Stimulated activated CD4-positive, alpha-beta T cell treated with anti-CD3 and anti-CD28 coated beads, Interleukin-1b, Interleukin-23, amount 100 ng/mL, for 1 hour (primary cell): ENCODE results near the gene SIRT6.
"Not testable (repeated sequence)": the region's sequence is repeated elsewhere in the genome, so short reads cannot be mapped to it uniquely, and the experiment has no call there.

Experiments
- DNase-seq, 2 donors: peaks; one replicate each; pipeline ENCODE4 v3.0.0-alpha.2; 2020; ENCODE audit warnings: low read depth in 2 of 2

The SIRT6 gene

GRCh38 chr19:4182084-4182810, at the start of gene SIRT6, which contains the start of gene ANKRD24:
TSS of gene SIRT6 (minus strand) at chr19:4182563. CDS start at chr19:4182539, 24 bp downstream.
TSS of gene ANKRD24 (plus strand) at chr19:4182689. CDS start at chr19:4186426, 3,737 bp downstream.
- peak; percentile 89 for DNase-seq

DNA sequence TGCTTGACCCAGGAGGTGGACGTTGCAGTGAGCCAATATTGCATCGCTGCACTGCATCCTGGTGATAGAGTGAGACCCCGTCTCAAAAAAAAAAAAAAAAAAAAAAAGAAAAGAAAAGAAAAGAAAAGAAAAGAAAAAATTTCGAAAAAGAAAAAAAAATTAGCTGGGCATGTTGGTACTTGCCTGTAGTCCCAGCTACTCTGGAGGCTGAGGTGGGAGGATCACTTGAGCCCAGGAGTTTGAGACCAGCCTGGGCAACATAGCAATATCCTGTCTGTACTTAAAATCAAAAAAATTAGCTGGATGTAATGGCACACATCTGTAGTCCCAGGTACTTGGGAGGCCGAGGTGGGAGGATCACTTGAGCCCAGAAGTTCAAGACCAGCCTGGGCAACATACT, 49.8 kb upstream of the SIRT6 start:
- DNase-seq = not testable (repeated sequence)

DNA sequence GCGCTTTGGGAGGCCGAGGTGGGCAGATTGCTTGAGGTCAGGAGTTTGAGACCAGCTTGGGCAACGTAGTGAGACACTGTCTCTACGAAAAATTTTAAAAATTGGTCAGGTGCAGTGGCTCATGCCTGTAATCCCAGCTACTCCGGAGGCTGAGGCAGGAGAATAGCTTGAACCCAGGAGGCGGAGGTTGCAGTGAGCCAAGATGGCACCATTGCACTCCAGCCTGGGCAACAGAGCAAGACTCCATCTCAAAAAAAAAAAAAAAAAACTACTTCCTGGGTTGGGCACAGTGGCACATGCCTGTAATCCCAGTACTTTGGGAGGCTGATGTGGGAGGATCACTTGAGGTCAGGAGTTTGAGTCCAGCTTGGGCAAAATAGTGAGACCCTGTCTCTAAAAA, 49.2 kb upstream of the SIRT6 start:
- not testable (repeated sequence) for DNase-seq

DNA sequence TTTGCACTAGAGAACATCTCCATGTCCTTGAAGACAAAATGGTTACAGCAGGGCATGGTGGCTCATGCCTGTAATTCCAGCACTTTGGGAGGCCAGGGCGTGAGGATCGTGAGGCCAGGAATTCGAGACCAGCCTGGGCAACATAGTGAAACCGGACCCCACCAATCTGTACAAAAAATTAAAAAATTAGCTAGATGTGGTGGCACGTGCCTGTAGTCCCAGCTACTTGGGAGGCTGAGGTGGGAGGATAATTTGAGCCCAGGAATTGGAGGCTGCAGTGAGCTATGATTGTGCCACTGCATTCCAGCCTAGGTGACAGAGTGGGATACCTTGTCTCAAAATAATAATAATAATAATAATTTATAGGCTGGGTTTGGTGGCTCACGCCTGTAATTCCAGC, 47.9 kb upstream of the SIRT6 start:
- not testable (repeated sequence) for DNase-seq

DNA sequence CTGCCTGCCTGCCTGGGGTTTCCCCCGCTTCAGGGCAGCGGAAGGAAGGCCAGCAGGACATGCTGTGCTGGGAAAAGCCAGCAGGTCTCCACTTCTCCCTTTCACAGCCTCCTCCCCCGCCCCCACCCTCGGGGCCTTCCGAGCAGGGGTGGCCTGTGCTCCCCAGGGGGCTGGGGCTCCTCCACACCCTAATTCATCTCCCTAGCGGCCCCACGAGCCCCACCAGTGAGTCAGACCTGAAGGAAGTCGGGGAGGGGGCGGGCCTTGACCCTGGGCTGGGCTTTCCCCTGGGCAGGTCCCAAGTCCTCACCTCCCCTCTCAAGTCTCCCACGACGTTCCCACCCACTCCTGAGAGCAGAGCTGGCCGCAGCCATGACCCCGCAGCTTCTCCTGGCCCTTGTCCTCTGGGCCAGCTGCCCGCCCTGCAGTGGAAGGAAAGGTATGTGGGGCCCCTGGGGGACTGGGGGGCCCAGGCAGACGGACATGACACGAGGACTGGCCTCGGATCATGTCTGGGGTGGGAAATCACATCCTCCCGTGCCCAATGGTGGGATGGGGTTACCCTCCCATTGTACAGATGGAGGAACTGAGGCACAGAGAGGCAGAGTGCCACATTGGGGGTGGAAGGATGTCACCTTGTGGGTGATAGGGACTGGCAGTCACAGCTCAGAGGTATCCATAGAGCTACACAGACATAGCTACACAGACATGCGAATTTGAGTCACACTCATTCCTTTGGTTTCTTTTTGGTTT, 47.0 kb upstream of the SIRT6 start, which contains the start of gene EBI3:
TSS of gene EBI3 (plus strand) at position 345 of the 753 bp plus-strand sequence. CDS start at position 373, 28 bp downstream.
- peak in 1 of 2 donors; percentile 43 for DNase-seq

DNA sequence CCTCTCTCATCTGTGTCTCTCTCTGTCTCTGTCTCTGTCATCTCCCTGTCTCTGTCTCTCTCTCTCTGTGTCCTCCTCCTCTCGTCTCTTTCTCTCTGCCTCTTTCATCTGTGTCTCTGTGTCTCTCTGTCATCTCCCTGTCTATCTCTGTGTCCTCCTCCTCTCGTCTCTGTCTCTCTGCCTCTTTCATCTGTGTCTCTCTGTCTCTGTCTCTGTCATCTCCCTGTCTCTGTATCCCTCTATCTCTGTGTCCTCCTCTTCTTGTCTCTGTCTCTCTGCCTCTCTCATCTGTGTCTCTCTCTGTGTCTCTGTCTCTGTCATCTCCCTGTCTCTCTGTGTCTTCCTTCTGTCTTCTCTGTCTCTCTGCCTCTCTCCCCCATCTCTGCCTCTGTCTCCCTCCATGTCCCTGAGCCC, 46.4 kb upstream of the SIRT6 start:
- DNase-seq = no peak

- DNase-seq = no peak
Measured at GRCh38 chr19:4227771-4228170, 45.4 kb upstream of the SIRT6 start.

DNA sequence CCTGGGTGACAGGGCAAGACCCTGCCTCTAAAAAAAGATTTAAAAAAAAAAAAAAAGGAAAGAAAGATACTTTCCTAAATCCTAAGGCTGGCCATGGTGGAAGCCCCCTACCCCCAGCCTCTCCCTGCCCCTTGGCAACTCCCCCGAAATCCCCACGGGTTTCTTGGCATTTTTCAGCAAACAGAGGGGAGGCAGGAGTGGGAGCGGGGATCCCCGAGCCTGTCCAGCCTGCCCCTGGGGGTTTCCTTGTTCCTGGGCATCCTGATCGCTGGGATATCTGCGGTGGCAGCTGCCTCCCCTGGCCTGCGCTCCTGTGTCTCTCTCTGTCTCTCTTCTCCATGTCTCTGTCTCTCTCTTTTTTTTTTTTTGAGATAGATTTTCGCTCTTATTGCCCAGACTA, 43.5 kb upstream of the SIRT6 start:
- DNase-seq = no peak

DNA sequence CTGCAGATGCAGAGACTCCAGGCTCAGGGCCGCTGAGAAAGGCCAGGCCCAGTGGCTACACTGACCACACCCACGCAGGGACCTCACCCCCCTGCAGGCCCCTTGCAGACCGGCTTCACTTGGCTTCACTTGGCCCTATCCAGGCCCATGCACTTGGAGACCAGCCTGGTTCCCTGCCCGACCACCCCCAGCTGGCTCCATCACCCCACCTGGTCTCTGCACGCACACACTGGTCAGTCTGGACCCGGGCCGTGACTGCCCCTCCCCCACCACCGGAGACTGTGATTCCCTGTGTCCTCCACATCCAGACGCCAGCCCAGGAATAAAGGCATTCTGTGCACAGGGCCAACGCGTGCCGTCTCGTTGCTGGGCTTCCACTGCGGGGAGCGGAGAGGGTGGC, 42.1 kb upstream of the SIRT6 start:
- no peak for DNase-seq

GRCh38 chr19:4220188-4220587, 37.8 kb upstream of the SIRT6 start:
- DNase-seq = no peak

DNA sequence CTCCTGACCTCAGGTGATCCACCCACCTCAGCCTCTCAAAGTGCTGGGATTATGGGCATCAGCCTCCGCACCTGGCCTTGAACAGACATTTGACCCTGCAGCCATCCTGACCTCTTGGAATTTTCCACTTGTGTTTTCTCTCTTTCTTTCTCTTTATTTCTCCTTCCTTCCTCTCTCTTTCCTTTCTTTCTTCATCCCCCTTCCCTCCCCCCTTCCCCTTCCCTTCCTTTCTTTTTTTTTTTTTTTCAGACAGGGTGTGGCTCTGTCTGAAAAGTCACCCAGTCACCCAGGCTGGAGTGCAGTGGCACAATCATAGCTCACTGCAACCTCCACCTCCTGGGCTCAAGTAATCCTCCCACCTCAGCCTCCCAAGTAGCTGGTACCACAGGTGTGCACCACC, 36.2 kb upstream of the SIRT6 start:
- not testable (repeated sequence) for DNase-seq

DNA sequence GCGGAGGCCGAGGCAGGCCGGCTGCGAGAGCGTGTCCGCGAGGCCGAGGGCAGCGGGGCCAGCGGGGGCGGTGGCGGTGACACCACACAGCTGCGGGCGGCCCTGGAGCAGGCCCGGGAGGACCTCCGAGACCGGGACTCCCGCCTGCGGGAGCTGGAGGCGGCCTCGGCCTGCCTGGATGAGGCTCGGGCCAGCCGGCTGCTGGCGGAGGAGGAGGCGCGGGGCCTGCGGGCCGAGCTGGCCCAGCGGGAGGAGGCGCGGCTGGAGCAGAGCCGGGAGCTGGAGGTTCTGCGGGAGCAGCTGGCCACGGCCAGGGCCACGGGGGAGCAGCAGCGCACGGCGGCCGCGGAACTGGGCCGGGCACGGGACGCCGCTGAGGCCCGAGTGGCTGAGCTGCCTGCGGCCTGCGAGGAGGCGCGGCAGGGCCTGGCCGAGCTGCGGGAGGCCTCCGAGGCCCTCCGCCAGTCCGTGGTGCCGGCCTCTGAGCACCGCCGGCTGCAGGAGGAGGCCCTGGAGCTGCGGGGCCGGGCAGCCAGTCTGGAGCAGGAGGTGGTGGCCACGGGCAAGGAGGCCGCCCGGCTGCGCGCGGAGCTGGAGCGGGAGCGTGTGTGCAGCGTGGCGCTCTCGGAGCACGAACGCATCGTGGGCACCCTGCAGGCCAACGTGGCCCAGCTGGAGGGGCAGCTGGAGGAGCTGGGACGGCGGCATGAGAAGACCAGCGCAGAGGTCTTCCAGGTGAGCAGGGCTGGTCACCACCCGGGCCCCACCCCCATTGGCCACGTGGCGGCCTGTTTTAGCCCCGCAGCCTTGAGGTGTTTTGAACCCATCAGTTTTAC, 35.3 kb upstream of the SIRT6 start:
- DNase-seq = no peak

- no peak for DNase-seq
Measured at GRCh38 chr19:4216846-4217245, 34.5 kb upstream of the SIRT6 start.

GRCh38 chr19:4215807-4216206, 33.4 kb upstream of the SIRT6 start:
- DNase-seq = no peak

GRCh38 chr19:4213116-4213515, 30.8 kb upstream of the SIRT6 start:
- no peak for DNase-seq

GRCh38 chr19:4210166-4210731, 27.9 kb upstream of the SIRT6 start:
- DNase-seq = no peak

- no peak for DNase-seq
Measured at GRCh38 chr19:4208385-4209094, 26.2 kb upstream of the SIRT6 start.

DNA sequence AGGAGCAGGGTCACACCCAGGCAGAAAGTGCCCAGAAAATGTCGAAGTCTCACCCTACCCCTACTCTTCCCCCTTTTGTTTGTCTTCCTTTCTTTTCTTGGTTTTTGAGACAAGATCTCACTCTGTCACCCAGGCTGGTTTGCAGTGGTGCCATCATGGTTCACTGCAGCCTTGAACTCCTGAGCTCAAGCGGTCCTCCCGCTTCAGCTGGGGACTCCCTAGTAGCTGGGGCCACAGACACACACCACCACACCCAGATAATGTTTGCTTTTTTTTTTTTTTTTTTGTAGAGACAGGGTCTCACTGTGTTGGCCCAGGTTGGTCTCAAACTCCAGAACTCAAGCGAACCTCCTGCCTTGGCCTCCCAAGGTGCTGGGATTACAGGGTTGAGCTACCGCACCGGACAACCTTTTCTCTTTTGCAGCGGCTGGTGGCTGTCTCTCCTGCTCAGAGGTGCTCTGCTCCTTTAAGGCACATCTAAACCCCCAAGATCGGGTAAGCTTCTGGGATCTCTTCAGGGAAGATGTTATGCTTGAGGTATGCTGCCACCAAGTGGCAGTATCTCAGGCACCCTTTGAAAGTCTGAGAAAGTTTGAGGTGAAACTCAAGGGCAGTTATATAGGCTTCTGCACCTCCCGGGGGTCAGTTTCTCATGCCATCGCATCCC, 24.6 kb upstream of the SIRT6 start:
- DNase-seq = no peak

- no peak for DNase-seq
Measured at GRCh38 chr19:4201798-4202197, 19.4 kb upstream of the SIRT6 start.

GRCh38 chr19:4200940-4201542, 18.7 kb upstream of the SIRT6 start:
- DNase-seq = no peak
